Effector memory CD8-positive, alpha-beta T cell (primary cell): ENCODE data around the gene RABGAP1L.
"Not testable (repeated sequence)": the region's sequence is repeated elsewhere in the genome, so short reads cannot be mapped to it uniquely, and the experiment has no call there.

ENCODE experiments used
- ATAC-seq: fragments of 150-1000 bp; cut with Tn5 transposase; replicated peaks from 2 replicates; pipeline ENCODE4 v1.10.0; 2021; ENCODE audit warnings: mild to moderate bottlenecking, moderate library complexity
- DNase-seq, 3 experiments: peaks; one replicate each; pipeline ENCODE4 v3.0.0; 2021
- H3K27ac Mint-ChIP-seq, 2 donors: one replicate each; pipeline ENCODE4 v1.8.0; 2022; ENCODE audit warnings: mild to moderate bottlenecking in 2 of 2, mixed read lengths in 2 of 2, moderate library complexity in 2 of 2
- H3K27me3 Mint-ChIP-seq, 2 donors: one replicate each; pipeline ENCODE4 v1.8.0; 2022; ENCODE audit warnings: mixed read lengths in 2 of 2
- H3K36me3 Mint-ChIP-seq: one replicate; pipeline ENCODE4 v1.8.0; 2022; ENCODE audit warnings: mild to moderate bottlenecking, moderate library complexity, mixed read lengths; ENCODE audit not compliant: insufficient read depth
- H3K4me1 Mint-ChIP-seq, 2 donors: one replicate each; pipeline ENCODE4 v1.8.0; 2022; ENCODE audit warnings: low read depth in 2 of 2, mixed read lengths in 2 of 2
- H3K4me3 Mint-ChIP-seq, 2 donors: one replicate each; pipeline ENCODE4 v1.8.0; 2022; ENCODE audit warnings: mild to moderate bottlenecking in 2 of 2, mixed read lengths in 2 of 2, moderate library complexity in 2 of 2
- H3K9me3 Mint-ChIP-seq, 2 donors: one replicate each; pipeline ENCODE4 v1.8.0; 2022; ENCODE audit warnings: mixed read lengths in 2 of 2

The RABGAP1L gene

GRCh38 chr1:174448531-174448883 is 289.2 kb downstream of the RABGAP1L start:
- Mint-ChIP-seq H3K27ac (no peak overlapping the region), H3K9me3 (no peaks in the 10 kb centered on the region), H3K36me3 (peaks cover 3% of the 10 kb centered on the region), H3K27me3 (no peaks in the 10 kb centered on the region), H3K4me1 (peaks cover 8 to 21% of the 10 kb centered on the region in 2 donors), H3K4me3 (no peak overlapping the region)
- DNase-seq (no peak), ATAC-seq (no peak)

GRCh38 chr1:174448974-174449373 is 289.7 kb downstream of the RABGAP1L start:
- no peak for ATAC-seq
- no peak for DNase-seq

GRCh38 chr1:174451408-174451807 is 292.1 kb downstream of the RABGAP1L start:
- H3K4me3 Mint-ChIP-seq = no peak overlapping the region
- no peak overlapping the region for H3K27ac Mint-ChIP-seq
- H3K4me1 Mint-ChIP-seq = peaks cover 0 to 4% of the 10 kb centered on the region in 2 donors
- H3K36me3 Mint-ChIP-seq = peaks cover 2% of the 10 kb centered on the region
- H3K27me3 Mint-ChIP-seq = no peaks in the 10 kb centered on the region
- no peak for DNase-seq
- H3K9me3 Mint-ChIP-seq = no peaks in the 10 kb centered on the region
- no peak for ATAC-seq

More at GRCh38 chr1:174448974-174449373, 289.7 kb downstream of the RABGAP1L start:
- no peaks in the 10 kb centered on the region for H3K27me3 Mint-ChIP-seq
- H3K9me3 Mint-ChIP-seq = no peaks in the 10 kb centered on the region
- H3K4me1 Mint-ChIP-seq = peaks cover 4 to 18% of the 10 kb centered on the region in 2 donors
- H3K36me3 Mint-ChIP-seq = peaks cover 3% of the 10 kb centered on the region
- H3K4me3 Mint-ChIP-seq = no peak overlapping the region
- no peak overlapping the region for H3K27ac Mint-ChIP-seq

GRCh38 chr1:174465855-174466254 is 306.5 kb downstream of the RABGAP1L start:
- DNase-seq = no peak

GRCh38 chr1:174466607-174467006 is 307.3 kb downstream of the RABGAP1L start:
- Mint-ChIP-seq H3K36me3 (no peaks in the 10 kb centered on the region), H3K27ac (no peak overlapping the region), H3K27me3 (no peaks in the 10 kb centered on the region), H3K4me1 (peaks cover 3 to 22% of the 10 kb centered on the region in 2 donors), H3K9me3 (no peaks in the 10 kb centered on the region), H3K4me3 (no peak overlapping the region)
- DNase-seq (no peak), ATAC-seq (no peak)

More at GRCh38 chr1:174465855-174466254, 306.5 kb downstream of the RABGAP1L start:
- Mint-ChIP-seq H3K4me1 (peaks cover 3 to 22% of the 10 kb centered on the region in 2 donors), H3K36me3 (no peaks in the 10 kb centered on the region), H3K9me3 (no peaks in the 10 kb centered on the region), H3K4me3 (no peak overlapping the region), H3K27me3 (no peaks in the 10 kb centered on the region), H3K27ac (no peak overlapping the region)
- no peak for ATAC-seq

GRCh38 chr1:174469052-174469451 is 309.7 kb downstream of the RABGAP1L start:
- no peak for ATAC-seq
- Mint-ChIP-seq H3K4me1 (peaks cover 3 to 33% of the 10 kb centered on the region in 2 donors), H3K27ac (no peak overlapping the region)

GRCh38 chr1:174469687-174470086 is 310.4 kb downstream of the RABGAP1L start:
- Mint-ChIP-seq H3K4me1 (peaks cover 3 to 33% of the 10 kb centered on the region in 2 donors), H3K4me3 (no peak overlapping the region), H3K36me3 (no peaks in the 10 kb centered on the region), H3K9me3 (no peaks in the 10 kb centered on the region), H3K27ac (no peak overlapping the region), H3K27me3 (no peaks in the 10 kb centered on the region)
- ATAC-seq (no peak), DNase-seq (no peak)

More at GRCh38 chr1:174469052-174469451, 309.7 kb downstream of the RABGAP1L start:
- no peak overlapping the region for H3K4me3 Mint-ChIP-seq
- H3K36me3 Mint-ChIP-seq = no peaks in the 10 kb centered on the region
- DNase-seq = no peak
- H3K9me3 Mint-ChIP-seq = no peaks in the 10 kb centered on the region
- H3K27me3 Mint-ChIP-seq = no peaks in the 10 kb centered on the region

GRCh38 chr1:174479281-174479680 is 320.0 kb downstream of the RABGAP1L start:
- Mint-ChIP-seq H3K27ac (no peak overlapping the region), H3K9me3 (no peaks in the 10 kb centered on the region), H3K27me3 (no peaks in the 10 kb centered on the region), H3K4me1 (peaks cover 3 to 33% of the 10 kb centered on the region in 2 donors), H3K36me3 (no peaks in the 10 kb centered on the region), H3K4me3 (no peak overlapping the region)
- ATAC-seq (no peak), DNase-seq (no peak)

- no peak overlapping the region for H3K4me3 Mint-ChIP-seq
- ATAC-seq (no peak), DNase-seq (no peak)
- no peaks in the 10 kb centered on the region for H3K36me3 Mint-ChIP-seq
- H3K27me3 Mint-ChIP-seq = no peaks in the 10 kb centered on the region
- H3K9me3 Mint-ChIP-seq = no peaks in the 10 kb centered on the region
- H3K4me1 Mint-ChIP-seq = peaks cover 7 to 43% of the 10 kb centered on the region in 2 donors
- H3K27ac Mint-ChIP-seq = no peak overlapping the region
Observed at GRCh38 chr1:174480324-174480723, 321.0 kb downstream of the RABGAP1L start.

- H3K9me3 Mint-ChIP-seq = no peaks in the 10 kb centered on the region
- H3K27ac Mint-ChIP-seq = peak overlapping the region in 1 of 2 donors; percentile 42
- DNase-seq (no peak), ATAC-seq (no peak)
- H3K27me3 Mint-ChIP-seq = no peaks in the 10 kb centered on the region
- peaks cover 3% of the 10 kb centered on the region for H3K36me3 Mint-ChIP-seq
- H3K4me3 Mint-ChIP-seq = no peak overlapping the region
- peaks cover 11 to 38% of the 10 kb centered on the region in 2 donors for H3K4me1 Mint-ChIP-seq
Observed at GRCh38 chr1:174491606-174492005, 332.3 kb downstream of the RABGAP1L start.

- no peaks in the 10 kb centered on the region for H3K27me3 Mint-ChIP-seq
- peak overlapping the region in 1 of 2 donors; percentile 1 for H3K27ac Mint-ChIP-seq
- DNase-seq = no peak
- peaks cover 3% of the 10 kb centered on the region for H3K36me3 Mint-ChIP-seq
- H3K4me1 Mint-ChIP-seq = peaks cover 2 to 18% of the 10 kb centered on the region in 2 donors
- H3K9me3 Mint-ChIP-seq = no peaks in the 10 kb centered on the region
- no peak for ATAC-seq
- no peak overlapping the region for H3K4me3 Mint-ChIP-seq
Observed at GRCh38 chr1:174497478-174497877, 338.2 kb downstream of the RABGAP1L start.

- not testable (repeated sequence) for H3K9me3 Mint-ChIP-seq, H3K36me3 Mint-ChIP-seq, ATAC-seq, H3K27me3 Mint-ChIP-seq, H3K4me3 Mint-ChIP-seq, DNase-seq, H3K27ac Mint-ChIP-seq, H3K4me1 Mint-ChIP-seq
Observed at GRCh38 chr1:174516755-174517154, 357.4 kb downstream of the RABGAP1L start.

- Mint-ChIP-seq H3K36me3 (peaks cover 3% of the 10 kb centered on the region), H3K27me3 (no peaks in the 10 kb centered on the region), H3K4me1 (peaks cover 3 to 17% of the 10 kb centered on the region in 2 donors), H3K9me3 (no peaks in the 10 kb centered on the region), H3K27ac (no peak overlapping the region), H3K4me3 (no peak overlapping the region)
- no peak for DNase-seq
- ATAC-seq = no peak
Observed at GRCh38 chr1:174519844-174520243, 360.5 kb downstream of the RABGAP1L start.

- no peak overlapping the region for H3K27ac Mint-ChIP-seq
- no peak overlapping the region for H3K4me3 Mint-ChIP-seq
- H3K4me1 Mint-ChIP-seq = peaks cover 3 to 10% of the 10 kb centered on the region in 2 donors
- H3K36me3 Mint-ChIP-seq = no peaks in the 10 kb centered on the region
- H3K27me3 Mint-ChIP-seq = no peaks in the 10 kb centered on the region
- peaks cover 6 to 29% of the 10 kb centered on the region in 2 donors for H3K9me3 Mint-ChIP-seq
- DNase-seq (no peak), ATAC-seq (no peak)
Observed at GRCh38 chr1:174531751-174532150, 372.4 kb downstream of the RABGAP1L start.

- Mint-ChIP-seq H3K27ac (no peak overlapping the region), H3K27me3 (no peaks in the 10 kb centered on the region), H3K36me3 (peaks cover 7% of the 10 kb centered on the region), H3K4me3 (no peak overlapping the region), H3K4me1 (peaks cover 0 to 5% of the 10 kb centered on the region in 2 donors), H3K9me3 (peaks cover 5 to 25% of the 10 kb centered on the region in 2 donors)
- DNase-seq (no peak), ATAC-seq (no peak)
Observed at GRCh38 chr1:174534789-174535188, 375.5 kb downstream of the RABGAP1L start.
